SU-DHL-6 (cell line): Measurements from ENCODE around the gene SEZ6L.

Source experiments
- H2AFZ ChIP-seq: fragments of 200-600 bp; sonication (generic); 2 replicates; pipeline ENCODE4 v1.6.1; 2014; ENCODE audit warnings: low read depth, mild to moderate bottlenecking, moderate library complexity, mixed read lengths, antibody characterized with exemption, low read length; ENCODE audit not compliant: severe bottlenecking
- H3F3A ChIP-seq: fragments of 200-600 bp; shearing (Covaris generic); 2 replicates; pipeline ENCODE4 v1.6.0; 2016; ENCODE audit warnings: antibody characterized with exemption, mild to moderate bottlenecking; ENCODE audit not compliant: insufficient read depth
- H3K27ac ChIP-seq: fragments of 200-600 bp; sonication (generic); 2 replicates; pipeline ENCODE4 v1.5.1; 2016; ENCODE audit warnings: low read depth, mild to moderate bottlenecking, low read length, moderate library complexity, mixed read lengths
- H3K27me3 ChIP-seq: fragments of 200-600 bp; sonication (generic), shearing (Covaris generic); 2 replicates; pipeline ENCODE4 v1.6.0; 2014; ENCODE audit warnings: mild to moderate bottlenecking, low read length
- H3K36me3 ChIP-seq: fragments of 200-600 bp; sonication (generic); 2 replicates; pipeline ENCODE4 v1.6.1; 2014; ENCODE audit warnings: mild to moderate bottlenecking, low read length, mixed read lengths
- H3K4me2 ChIP-seq: fragments of 300-600, 200-600 bp; shearing (Covaris generic), sonication (generic); 2 replicates; pipeline ENCODE4 v1.6.0; 2014; ENCODE audit warnings: low read length, low read depth, mild to moderate bottlenecking; ENCODE audit not compliant: poor library complexity, severe bottlenecking
- H3K4me3 ChIP-seq: fragments of 200-600 bp; sonication (generic); 2 replicates; pipeline ENCODE4 v1.5.1; 2014; ENCODE audit warnings: antibody characterized with exemption, low read length, mild to moderate bottlenecking, mixed read lengths; ENCODE audit not compliant: insufficient read depth, poor library complexity, severe bottlenecking
- H3K79me2 ChIP-seq: fragments of 200-600 bp; sonication (generic); 2 replicates; pipeline ENCODE4 v1.6.1; 2014; ENCODE audit warnings: mild to moderate bottlenecking, low read length, moderate library complexity; ENCODE audit not compliant: insufficient read depth
- H3K9ac ChIP-seq: fragments of 200-600 bp; sonication (generic); 2 replicates; pipeline ENCODE4 v1.7.0; 2014; ENCODE audit warnings: mild to moderate bottlenecking, low read length
- H3K9me2 ChIP-seq: fragments of 200-600 bp; sonication (generic); replicated peaks from 2 replicates; pipeline ENCODE4 v1.6.1; 2014; ENCODE audit warnings: low read length; ENCODE audit not compliant: insufficient read depth
- H3K9me3 ChIP-seq: fragments of 200-600 bp; sonication (generic); 2 replicates; pipeline ENCODE4 v1.6.1; 2014; ENCODE audit warnings: low read length, mixed read lengths; ENCODE audit not compliant: insufficient read depth
- H4K20me1 ChIP-seq: fragments of 200-600 bp; sonication (generic); 2 replicates; pipeline ENCODE4 v1.6.1; 2014; ENCODE audit warnings: low read depth, mild to moderate bottlenecking, antibody characterized with exemption, low read length, moderate library complexity, mixed read lengths
- EZH2phosphoT487 ChIP-seq: fragments of 200-600 bp; sonication (generic), shearing (Covaris generic); conservative IDR thresholded peaks from 2 replicates; pipeline ENCODE4 v1.6.1; 2018; ENCODE audit warnings: mild to moderate bottlenecking, antibody characterized with exemption, low read length, moderate library complexity, mixed read lengths
- TF ChIP-seq, protein P1 (sequence below): fragments of 200-600 bp; sonication (generic); IDR thresholded peaks from one replicate; pipeline ENCODE4 v1.5.1; 2017; ENCODE audit warnings: antibody characterized with exemption, mild to moderate bottlenecking, low read length, moderate library complexity; ENCODE audit not compliant: insufficient read depth, poor library complexity, severe bottlenecking

Gene SEZ6L

DNA sequence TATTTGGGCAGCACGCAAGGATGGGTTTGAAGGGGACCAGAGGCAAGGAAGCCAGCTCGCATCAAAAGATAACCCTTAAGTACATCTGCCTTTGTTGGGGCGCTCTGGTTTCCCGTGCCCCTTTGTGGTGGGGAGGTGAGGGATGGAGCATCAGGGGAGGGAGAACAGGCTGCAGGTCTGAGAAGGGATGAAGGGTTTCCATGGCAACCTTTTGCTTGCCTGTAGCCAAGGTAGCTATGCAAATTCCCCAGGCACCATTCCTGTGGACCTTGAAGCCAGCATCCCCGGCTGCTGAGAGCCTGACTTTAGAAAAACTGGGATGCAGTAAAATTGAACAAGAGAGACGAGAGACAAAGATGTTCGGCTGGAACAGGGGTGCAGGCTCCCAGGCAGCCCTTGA lies 75.7 kb downstream of the SEZ6L start:
- no peaks in the 10 kb centered on the region for H3K79me2 ChIP-seq
- H3K27ac ChIP-seq = no peak overlapping the region
- no peak for TF ChIP-seq EZH2phosphoT487
- TF ChIP-seq, protein P1, sequence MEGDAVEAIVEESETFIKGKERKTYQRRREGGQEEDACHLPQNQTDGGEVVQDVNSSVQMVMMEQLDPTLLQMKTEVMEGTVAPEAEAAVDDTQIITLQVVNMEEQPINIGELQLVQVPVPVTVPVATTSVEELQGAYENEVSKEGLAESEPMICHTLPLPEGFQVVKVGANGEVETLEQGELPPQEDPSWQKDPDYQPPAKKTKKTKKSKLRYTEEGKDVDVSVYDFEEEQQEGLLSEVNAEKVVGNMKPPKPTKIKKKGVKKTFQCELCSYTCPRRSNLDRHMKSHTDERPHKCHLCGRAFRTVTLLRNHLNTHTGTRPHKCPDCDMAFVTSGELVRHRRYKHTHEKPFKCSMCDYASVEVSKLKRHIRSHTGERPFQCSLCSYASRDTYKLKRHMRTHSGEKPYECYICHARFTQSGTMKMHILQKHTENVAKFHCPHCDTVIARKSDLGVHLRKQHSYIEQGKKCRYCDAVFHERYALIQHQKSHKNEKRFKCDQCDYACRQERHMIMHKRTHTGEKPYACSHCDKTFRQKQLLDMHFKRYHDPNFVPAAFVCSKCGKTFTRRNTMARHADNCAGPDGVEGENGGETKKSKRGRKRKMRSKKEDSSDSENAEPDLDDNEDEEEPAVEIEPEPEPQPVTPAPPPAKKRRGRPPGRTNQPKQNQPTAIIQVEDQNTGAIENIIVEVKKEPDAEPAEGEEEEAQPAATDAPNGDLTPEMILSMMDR = no peak
- H3K36me3 ChIP-seq = no peaks in the 10 kb centered on the region
- H2AFZ ChIP-seq = no peak overlapping the region
- no peaks in the 10 kb centered on the region for H3K9me3 ChIP-seq
- H3F3A ChIP-seq = no peaks in the 10 kb centered on the region
- H4K20me1 ChIP-seq = no peaks in the 10 kb centered on the region
- H3K27me3 ChIP-seq = 0 out of 2 replicates have a peak, but pooled peaks cover 4% of the 10 kb centered on the region
- no peak overlapping the region for H3K4me2 ChIP-seq
- no peak overlapping the region for H3K9ac ChIP-seq
- no peaks in the 10 kb centered on the region for H3K9me2 ChIP-seq
- no peak overlapping the region for H3K4me3 ChIP-seq

DNA sequence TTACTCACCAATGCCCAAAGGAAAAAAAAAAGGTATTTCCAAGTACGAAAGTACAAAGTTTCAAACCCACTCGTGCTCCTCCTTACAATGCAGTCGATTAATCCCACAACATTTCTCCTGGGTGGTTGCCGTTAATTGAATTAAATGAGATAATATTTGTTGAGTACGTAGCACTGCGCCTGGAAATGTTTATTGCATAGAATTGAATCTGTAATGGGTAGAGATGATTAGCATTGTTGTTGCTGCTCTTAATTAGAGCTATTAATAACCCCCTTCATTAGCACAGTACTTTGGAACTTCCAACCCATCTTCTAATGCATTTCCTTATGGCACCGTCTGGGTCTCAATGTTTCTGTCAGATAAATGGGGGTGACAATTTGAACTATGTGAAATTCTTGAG lies 77.3 kb downstream of the SEZ6L start:
- Histone ChIP-seq H2AFZ (no peak overlapping the region), H3F3A (no peaks in the 10 kb centered on the region), H3K9me2 (no peaks in the 10 kb centered on the region), H3K4me3 (no peak overlapping the region), H3K79me2 (no peaks in the 10 kb centered on the region), H3K9ac (no peak overlapping the region), H3K27ac (no peak overlapping the region), H3K9me3 (no peaks in the 10 kb centered on the region), H3K36me3 (no peaks in the 10 kb centered on the region), H3K27me3 (0 out of 2 replicates have a peak, but pooled peaks cover 4% of the 10 kb centered on the region), H4K20me1 (no peaks in the 10 kb centered on the region), H3K4me2 (no peak overlapping the region)
- TF ChIP-seq, protein P1 = no peak

DNA sequence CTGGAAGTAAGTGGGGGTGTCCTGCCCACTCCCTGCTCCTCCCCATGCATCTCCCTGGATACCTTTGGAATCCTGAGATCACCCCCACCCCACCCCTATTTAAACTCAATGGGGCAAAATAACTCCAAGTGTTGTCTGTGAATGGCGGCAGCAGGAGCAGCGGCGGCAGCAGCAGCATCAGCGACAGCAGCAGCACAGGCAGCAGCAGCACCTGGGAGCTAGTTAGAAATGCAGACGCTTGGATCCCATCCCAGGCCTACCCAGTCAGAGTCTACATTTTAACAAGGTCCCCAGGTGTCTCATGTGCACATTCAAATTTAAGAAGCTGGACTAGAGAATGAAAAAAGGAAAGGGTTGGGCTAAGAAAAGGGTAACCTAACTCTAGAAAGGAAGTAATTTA lies 82.6 kb downstream of the SEZ6L start:
- no peaks in the 10 kb centered on the region for H3K36me3 ChIP-seq
- no peak overlapping the region for H2AFZ ChIP-seq
- H3K9me3 ChIP-seq = no peaks in the 10 kb centered on the region
- H3K4me3 ChIP-seq = no peak overlapping the region
- no peaks in the 10 kb centered on the region for H3K79me2 ChIP-seq
- no peak overlapping the region for H3K4me2 ChIP-seq
- H3F3A ChIP-seq = no peaks in the 10 kb centered on the region
- H3K9me2 ChIP-seq = no peaks in the 10 kb centered on the region
- H3K27ac ChIP-seq = no peak overlapping the region
- no peaks in the 10 kb centered on the region for H4K20me1 ChIP-seq
- H3K27me3 ChIP-seq = no peaks in the 10 kb centered on the region
- TF ChIP-seq, protein P1 = no peak
- no peak for TF ChIP-seq EZH2phosphoT487
- H3K9ac ChIP-seq = no peak overlapping the region

DNA sequence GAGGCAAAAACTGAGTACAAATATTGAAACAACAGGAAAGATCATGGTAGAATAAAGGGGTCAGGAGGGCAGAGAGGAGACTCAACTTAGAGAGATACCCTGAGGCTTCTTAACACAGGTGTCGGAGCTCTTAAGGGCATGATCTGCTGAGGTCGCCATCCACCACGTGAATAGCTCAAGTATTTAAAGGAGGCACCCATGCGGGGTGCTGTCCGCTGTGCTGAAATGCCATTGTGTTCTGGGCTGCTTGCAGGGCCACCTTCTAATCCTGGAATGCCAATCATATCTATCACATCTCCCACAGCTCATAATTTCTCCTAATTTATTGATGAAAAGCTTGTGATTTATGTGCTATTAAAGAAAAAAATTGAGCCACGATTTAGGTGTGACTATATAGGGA lies 90.2 kb downstream of the SEZ6L start:
- Histone ChIP-seq H3K9ac (no peak overlapping the region), H3K9me3 (no peaks in the 10 kb centered on the region), H3K36me3 (no peaks in the 10 kb centered on the region), H3K27me3 (no peaks in the 10 kb centered on the region), H3K4me2 (no peak overlapping the region), H3K4me3 (no peak overlapping the region), H3K27ac (no peak overlapping the region), H3K79me2 (no peaks in the 10 kb centered on the region), H4K20me1 (no peaks in the 10 kb centered on the region), H3K9me2 (no peaks in the 10 kb centered on the region), H2AFZ (no peak overlapping the region), H3F3A (no peaks in the 10 kb centered on the region)
- TF ChIP-seq, protein P1 = no peak
- no peak for TF ChIP-seq EZH2phosphoT487
